Thyroid gland (tissue), 4 donors: ENCODE data around the gene HHATL.

Experiments
- POLR2A ChIP-seq, 2 donors: fragments of 450-650 bp; IDR thresholded peaks; one replicate each; pipeline ENCODE4 v1.6.1; 2017; ENCODE audit warnings: antibody characterized with exemption in 2 of 2, mild to moderate bottlenecking in 2 of 2, moderate library complexity in 1 of 2
- TF ChIP-seq, protein P1 (sequence below), 6 experiments: fragments of 200-600 bp in 3 of 6; fragments of 450-650 bp in 3 of 6; sonication (generic) in 3 of 6; IDR thresholded peaks; one replicate each; pipeline ENCODE4 v1.5.1; 2016 to 2019; ENCODE audit warnings: antibody characterized with exemption in 6 of 6, mild to moderate bottlenecking in 2 of 6, inconsistent platforms in 1 of 6, moderate library complexity in 1 of 6

DNA sequence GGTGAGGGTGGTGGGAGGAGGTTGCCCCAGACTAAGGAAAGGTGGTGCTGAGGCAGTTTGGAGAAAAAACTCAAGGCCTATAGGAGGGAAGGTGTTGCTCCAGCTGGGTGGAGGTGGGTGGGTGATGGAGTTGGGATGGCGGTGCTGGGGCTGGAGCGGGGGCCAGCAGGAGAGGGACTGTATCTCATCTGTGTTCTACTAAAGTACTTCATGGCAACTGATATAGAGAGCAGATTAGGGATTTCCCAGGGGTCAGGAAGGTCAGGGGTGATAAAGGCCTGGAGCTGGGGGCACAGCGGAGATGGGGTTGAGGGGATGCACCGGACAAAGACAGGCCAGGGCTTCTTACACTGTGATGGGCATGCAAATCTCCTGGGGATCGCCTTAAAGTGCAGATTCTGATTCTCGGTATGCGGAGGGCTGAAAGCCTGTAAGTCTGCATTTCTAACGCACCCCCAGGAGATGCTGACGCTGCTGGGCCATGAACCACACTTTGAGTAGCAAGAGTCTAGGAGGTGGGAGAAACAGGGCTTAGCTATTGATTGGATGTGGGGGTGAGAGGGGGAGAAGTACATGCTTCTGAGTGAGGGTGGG is 13.1 kb downstream of the HHATL start:
- TF ChIP-seq, protein P1, sequence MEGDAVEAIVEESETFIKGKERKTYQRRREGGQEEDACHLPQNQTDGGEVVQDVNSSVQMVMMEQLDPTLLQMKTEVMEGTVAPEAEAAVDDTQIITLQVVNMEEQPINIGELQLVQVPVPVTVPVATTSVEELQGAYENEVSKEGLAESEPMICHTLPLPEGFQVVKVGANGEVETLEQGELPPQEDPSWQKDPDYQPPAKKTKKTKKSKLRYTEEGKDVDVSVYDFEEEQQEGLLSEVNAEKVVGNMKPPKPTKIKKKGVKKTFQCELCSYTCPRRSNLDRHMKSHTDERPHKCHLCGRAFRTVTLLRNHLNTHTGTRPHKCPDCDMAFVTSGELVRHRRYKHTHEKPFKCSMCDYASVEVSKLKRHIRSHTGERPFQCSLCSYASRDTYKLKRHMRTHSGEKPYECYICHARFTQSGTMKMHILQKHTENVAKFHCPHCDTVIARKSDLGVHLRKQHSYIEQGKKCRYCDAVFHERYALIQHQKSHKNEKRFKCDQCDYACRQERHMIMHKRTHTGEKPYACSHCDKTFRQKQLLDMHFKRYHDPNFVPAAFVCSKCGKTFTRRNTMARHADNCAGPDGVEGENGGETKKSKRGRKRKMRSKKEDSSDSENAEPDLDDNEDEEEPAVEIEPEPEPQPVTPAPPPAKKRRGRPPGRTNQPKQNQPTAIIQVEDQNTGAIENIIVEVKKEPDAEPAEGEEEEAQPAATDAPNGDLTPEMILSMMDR (IDR thresholded peaks at IDR 0.05): no peak
- TF ChIP-seq POLR2A (IDR thresholded peaks at IDR 0.05): no peak
